NB4 (cell line): ENCODE measurements around the gene ASCC3.
A peak's percentile ranks its signal among the peaks of the same experiment; 100 is the strongest.
"Not testable (repeated sequence)": the region's sequence is repeated elsewhere in the genome, so short reads cannot be mapped to it uniquely, and the experiment has no call there.

Source experiments
- DNase-seq: peaks from one replicate; pipeline ENCODE4 v3.0.0; 2010; ENCODE audit warnings: low read depth
- H3K4me3 ChIP-seq: one replicate; pipeline ENCODE4 v1.5.1; 2011; ENCODE audit warnings: mild to moderate bottlenecking, low read depth, low read length, moderate library complexity
- MYC ChIP-seq: IDR thresholded peaks from 2 replicates; pipeline ENCODE4 v1.6.1; 2011; ENCODE audit warnings: low read depth, low read length
- POLR2A ChIP-seq: IDR thresholded peaks from 2 replicates; pipeline ENCODE4 v1.6.1; 2011; ENCODE audit warnings: mild to moderate bottlenecking; ENCODE audit not compliant: insufficient read length; ENCODE audit errors: extremely low read depth
- TF ChIP-seq, protein P1 (sequence below): IDR thresholded peaks from one replicate; pipeline ENCODE4 v1.5.1; 2012; ENCODE audit warnings: low read depth, low read length
- TF ChIP-seq, protein P2 (sequence below): IDR thresholded peaks from 2 replicates; pipeline ENCODE4 v1.6.1; 2011; ENCODE audit warnings: low read depth, low read length

Gene ASCC3

DNA sequence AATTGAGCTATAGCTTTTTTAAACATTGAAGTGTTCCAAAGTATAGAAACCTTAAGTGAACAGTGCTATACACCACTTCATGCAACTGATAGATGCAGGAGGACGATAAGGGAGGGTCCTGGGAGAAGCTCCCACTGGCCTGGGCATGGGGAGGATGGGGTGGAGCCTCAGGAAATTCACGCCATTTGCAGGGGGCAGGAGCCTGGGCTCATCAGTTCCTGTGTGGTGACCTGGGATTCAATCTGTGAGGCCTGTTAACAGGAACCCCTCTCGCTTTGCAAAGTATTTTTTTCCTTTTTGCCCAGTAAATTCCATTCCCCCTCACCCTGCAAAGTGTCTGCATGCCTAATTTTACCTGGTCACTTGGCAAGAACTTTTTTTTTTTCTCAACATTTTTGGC is 11.0 kb upstream of the ASCC3 start:
- TF ChIP-seq MYC (no peak), POLR2A (no peak)
- TF ChIP-seq, protein P1, sequence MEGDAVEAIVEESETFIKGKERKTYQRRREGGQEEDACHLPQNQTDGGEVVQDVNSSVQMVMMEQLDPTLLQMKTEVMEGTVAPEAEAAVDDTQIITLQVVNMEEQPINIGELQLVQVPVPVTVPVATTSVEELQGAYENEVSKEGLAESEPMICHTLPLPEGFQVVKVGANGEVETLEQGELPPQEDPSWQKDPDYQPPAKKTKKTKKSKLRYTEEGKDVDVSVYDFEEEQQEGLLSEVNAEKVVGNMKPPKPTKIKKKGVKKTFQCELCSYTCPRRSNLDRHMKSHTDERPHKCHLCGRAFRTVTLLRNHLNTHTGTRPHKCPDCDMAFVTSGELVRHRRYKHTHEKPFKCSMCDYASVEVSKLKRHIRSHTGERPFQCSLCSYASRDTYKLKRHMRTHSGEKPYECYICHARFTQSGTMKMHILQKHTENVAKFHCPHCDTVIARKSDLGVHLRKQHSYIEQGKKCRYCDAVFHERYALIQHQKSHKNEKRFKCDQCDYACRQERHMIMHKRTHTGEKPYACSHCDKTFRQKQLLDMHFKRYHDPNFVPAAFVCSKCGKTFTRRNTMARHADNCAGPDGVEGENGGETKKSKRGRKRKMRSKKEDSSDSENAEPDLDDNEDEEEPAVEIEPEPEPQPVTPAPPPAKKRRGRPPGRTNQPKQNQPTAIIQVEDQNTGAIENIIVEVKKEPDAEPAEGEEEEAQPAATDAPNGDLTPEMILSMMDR = no peak
- TF ChIP-seq, protein P2, sequence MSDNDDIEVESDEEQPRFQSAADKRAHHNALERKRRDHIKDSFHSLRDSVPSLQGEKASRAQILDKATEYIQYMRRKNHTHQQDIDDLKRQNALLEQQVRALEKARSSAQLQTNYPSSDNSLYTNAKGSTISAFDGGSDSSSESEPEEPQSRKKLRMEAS = no peak
- no peak for DNase-seq
- H3K4me3 ChIP-seq = no peak overlapping the region

DNA sequence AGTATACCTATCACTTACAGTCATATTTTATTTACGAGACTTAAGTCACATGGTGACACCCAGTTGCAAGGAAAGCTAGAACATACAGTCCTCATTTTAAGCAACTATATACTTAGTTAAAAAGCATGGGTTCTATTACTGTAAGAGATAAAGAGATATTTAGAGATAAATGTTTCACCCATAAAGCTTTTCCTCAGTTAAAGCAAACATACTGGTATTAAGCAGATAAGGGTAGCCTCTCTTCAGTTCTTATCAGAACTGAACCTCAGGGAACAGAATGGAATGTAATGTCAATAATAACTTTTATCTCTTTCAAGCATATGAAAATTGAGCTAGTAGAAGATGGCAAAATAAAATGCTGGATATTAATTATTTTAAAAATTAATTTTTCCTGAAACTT is 9.9 kb upstream of the ASCC3 start:
- H3K4me3 ChIP-seq = no peak overlapping the region
- TF ChIP-seq MYC (no peak), POLR2A (no peak)
- TF ChIP-seq, protein P1 = no peak
- TF ChIP-seq, protein P2 = no peak
- DNase-seq = no peak

DNA sequence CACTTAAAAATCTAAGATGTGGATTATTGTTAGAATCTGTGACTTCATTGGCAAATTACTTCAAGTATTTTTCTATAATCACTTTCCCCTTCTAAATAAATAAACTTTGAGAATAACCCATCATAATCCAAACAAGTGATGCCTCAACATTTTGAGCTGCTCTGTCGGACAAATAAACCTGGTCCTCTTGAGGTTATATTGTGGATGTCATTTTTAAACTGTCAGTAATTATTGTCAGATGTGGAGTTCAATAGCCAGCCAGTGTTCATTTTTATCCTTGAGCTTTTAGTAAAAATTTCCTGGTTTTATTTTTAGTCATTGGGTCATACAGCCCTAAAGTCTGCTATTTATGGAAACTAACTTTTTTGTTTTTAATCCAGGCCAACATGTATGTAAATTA is 9.5 kb upstream of the ASCC3 start:
- not testable (repeated sequence) for DNase-seq, H3K4me3 ChIP-seq

DNA sequence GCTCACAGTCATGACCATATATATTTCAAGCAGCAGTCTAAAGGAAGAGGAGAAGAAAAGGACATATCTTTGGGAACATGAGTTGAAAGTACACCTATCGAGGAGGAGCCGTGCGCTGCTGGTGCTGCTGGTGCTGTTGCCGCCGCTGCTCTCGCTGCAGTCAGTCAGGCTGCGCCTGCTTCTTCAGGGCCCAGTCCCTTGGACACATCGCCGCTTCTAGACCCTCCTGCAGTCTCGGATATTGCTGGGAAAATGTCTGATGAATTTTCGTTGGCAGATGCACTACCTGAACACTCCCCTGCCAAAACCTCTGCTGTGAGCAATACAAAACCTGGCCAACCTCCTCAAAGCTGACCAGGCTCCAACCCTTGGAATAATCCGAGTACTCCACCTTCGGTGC is 8.2 kb upstream of the ASCC3 start:
- DNase-seq = no peak
- TF ChIP-seq, protein P2 = no peak
- TF ChIP-seq POLR2A (no peak), MYC (no peak)
- TF ChIP-seq, protein P1 = no peak
- H3K4me3 ChIP-seq = no peak overlapping the region

DNA sequence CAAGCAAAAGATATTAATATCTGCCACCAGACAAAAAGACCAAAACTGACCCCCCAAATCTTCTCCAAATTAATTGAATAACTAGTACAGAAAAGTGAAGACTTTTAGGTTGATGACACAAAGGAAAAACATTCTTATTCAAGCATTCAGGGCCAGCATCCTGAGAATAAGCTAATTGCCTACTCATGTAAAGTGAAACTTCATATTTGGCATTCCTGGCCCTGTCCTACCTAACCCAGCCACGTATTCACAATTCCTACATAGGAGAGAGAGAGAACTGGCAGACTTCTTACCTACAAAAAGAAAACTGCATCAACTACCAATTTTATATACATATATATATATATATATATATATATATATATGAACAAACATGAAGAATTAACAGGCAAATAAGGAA is 4.9 kb upstream of the ASCC3 start:
- DNase-seq = no peak
- H3K4me3 ChIP-seq = no peak overlapping the region
- TF ChIP-seq POLR2A = no peak
- TF ChIP-seq, protein P1 = no peak
- TF ChIP-seq, protein P2 = no peak
- no peak for TF ChIP-seq MYC

DNA sequence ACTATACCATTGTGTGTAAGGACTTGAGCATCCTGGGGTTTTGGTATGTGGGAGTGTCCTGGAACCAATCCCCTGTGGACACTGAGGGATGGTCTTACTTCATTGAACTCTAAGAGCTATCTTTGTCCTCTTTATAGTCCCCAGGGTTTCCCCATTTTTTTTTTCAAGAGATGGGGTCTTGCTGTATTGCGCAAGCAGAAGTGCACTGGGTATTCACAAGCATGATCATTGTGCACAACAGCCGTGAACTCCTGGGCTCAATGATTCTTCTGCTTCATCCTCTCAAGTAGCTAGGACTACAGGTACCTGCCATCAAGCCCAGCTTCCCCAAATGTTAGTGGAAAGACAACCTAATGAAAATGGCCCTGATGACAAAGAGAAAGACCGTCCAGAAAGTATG is 2.2 kb upstream of the ASCC3 start:
- DNase-seq = peak; percentile 17
- TF ChIP-seq, protein P1 = no peak
- TF ChIP-seq MYC (no peak), POLR2A (no peak)
- TF ChIP-seq, protein P2 = no peak
- no peak overlapping the region for H3K4me3 ChIP-seq

DNA sequence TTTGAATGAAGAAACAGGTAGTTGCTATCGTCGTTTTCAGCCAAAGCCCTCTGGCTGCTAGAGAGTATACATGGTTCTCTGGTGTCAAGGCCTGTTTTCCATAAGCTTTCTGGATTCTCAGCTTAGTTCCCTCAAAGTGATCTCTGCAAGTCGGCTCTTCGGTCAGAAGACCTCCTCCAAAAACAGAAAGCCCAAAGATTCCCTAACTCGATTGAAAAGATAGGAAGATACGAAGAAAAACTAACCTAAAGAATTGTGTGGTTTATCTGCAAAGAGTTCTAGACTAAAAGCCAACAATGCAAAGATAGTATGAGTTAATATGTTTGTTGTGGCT is 545 bp upstream of the ASCC3 start:
- DNase-seq = peak; percentile 22
- H3K4me3 ChIP-seq = peak overlapping the region; percentile 94
- TF ChIP-seq, protein P2 = no peak
- no peak for TF ChIP-seq POLR2A
- TF ChIP-seq, protein P1 = no peak
- no peak for TF ChIP-seq MYC
